Adipose tissue (tissue), 3 donors: ENCODE measurements around the gene CALM1. TPM values are rescaled to one million over a fixed set of nuclear protein-coding genes. Genes with fewer than 3 reads are reported as not detected.

Source experiments
- H3K27ac ChIP-seq: one replicate; pipeline ENCODE4 v1.5.1; 2013; ENCODE audit warnings: low read depth, low read length
- WGBS, 3 donors: extraction: QIAGEN DNeasy Blood & Tissue Kit; methylation state at CpG; one replicate each; pipeline ENCODE4 v1.1.7; 2013; 5-methylcytosine and 5-hydroxymethylcytosine counted together
- polyA plus RNA-seq, 3 donors: library from polyadenylated mRNA; stranded (reverse); fragments of 200-250 nt; gene quantifications; one replicate each; pipeline ENCODE4 v1.2.3, GENCODE V29; 2013
- donor health status: healthy with polysubstance abuse.
- donor health status: Bipolar disorder and iron deficiency.
- donor health status: healthy.

CALM1 gene
- polyA plus RNA-seq, 3 donors: 170 to 442 (median 252) TPM

GRCh38 chr14:90402016-90402415 lies 5.2 kb downstream of the CALM1 start:
- 49 to 66% (median 63%) methylated on average over 7 of the region's 7 CpGs for WGBS, 3 donors
- no peak overlapping the region for H3K27ac ChIP-seq

- WGBS, 3 donors: 88 to 92% (median 89%) methylated on average over 2 of the region's 2 CpGs
- H3K27ac ChIP-seq: no peak overlapping the region
Measured at GRCh38 chr14:90403065-90403464, 6.2 kb downstream of the CALM1 start.

GRCh38 chr14:90405101-90405500 lies 8.3 kb downstream of the CALM1 start:
- WGBS, 3 donors: 82 to 91% (median 89%) methylated on average over 9 of the region's 9 CpGs
- H3K27ac ChIP-seq: no peak overlapping the region

GRCh38 chr14:90405755-90406154 lies 8.9 kb downstream of the CALM1 start:
- whole genome bisulfite sequencing, 3 donors: 85 to 91% (median 89%) methylated on average over 4 of the region's 4 CpGs
- no peak overlapping the region for H3K27ac ChIP-seq

- no peak overlapping the region for H3K27ac ChIP-seq
- WGBS, 3 donors: 76 to 91% (median 81%) methylated on average over 3 of the region's 3 CpGs
Measured at GRCh38 chr14:90406384-90406798, 9.6 kb downstream of the CALM1 start.

GRCh38 chr14:90407230-90407629 lies 10.4 kb downstream of the CALM1 start:
- H3K27ac ChIP-seq: no peak overlapping the region
- 95% methylated on average over 3 of the region's 3 CpGs for WGBS, 3 donors

GRCh38 chr14:90408713-90409112 lies 11.9 kb downstream of the CALM1 start:
- H3K27ac ChIP-seq: no peak overlapping the region
- 58 to 75% (median 59%) methylated on average over 6 of the region's 6 CpGs for WGBS, 3 donors

GRCh38 chr14:90409209-90409730 lies 12.4 kb downstream of the CALM1 start:
- 21 to 37% (median 32%) methylated on average over 5 of the region's 5 CpGs for WGBS, 3 donors
- no peak overlapping the region for H3K27ac ChIP-seq

GRCh38 chr14:90412058-90412457 lies 15.2 kb downstream of the CALM1 start:
- no peak overlapping the region for H3K27ac ChIP-seq
- WGBS, 3 donors: 92 to 93% (median 92%) methylated on average over 2 of the region's 2 CpGs

GRCh38 chr14:90416720-90417119 lies 19.9 kb downstream of the CALM1 start:
- WGBS, 3 donors: 29 to 54% (median 36%) methylated on average over 7 of the region's 7 CpGs
- no peak overlapping the region for H3K27ac ChIP-seq

GRCh38 chr14:90418053-90418452 lies 21.2 kb downstream of the CALM1 start:
- WGBS, 3 donors: 96 to 100% (median 98%) methylated on average over 2 of the region's 2 CpGs
- H3K27ac ChIP-seq: no peak overlapping the region

- WGBS, 3 donors: 38 to 43% (median 39%) methylated on average over 12 of the region's 12 CpGs
- H3K27ac ChIP-seq: no peak overlapping the region
Measured at GRCh38 chr14:90419200-90419599, 22.4 kb downstream of the CALM1 start.

- 89 to 94% (median 94%) methylated on average over 7 of the region's 7 CpGs for WGBS, 3 donors
Measured at GRCh38 chr14:90421001-90421631, 24.3 kb downstream of the CALM1 start.

GRCh38 chr14:90421632-90422020 lies 24.8 kb downstream of the CALM1 start:
- H3K27ac ChIP-seq: no peak overlapping the region
- 57 to 91% (median 91%) methylated on average over 3 of the region's 3 CpGs for WGBS, 3 donors

More at GRCh38 chr14:90421001-90421631, 24.3 kb downstream of the CALM1 start:
- H3K27ac ChIP-seq: no peak overlapping the region

- WGBS, 3 donors: 95 to 96% (median 96%) methylated on average over 13 of the region's 13 CpGs
- no peak overlapping the region for H3K27ac ChIP-seq
Measured at GRCh38 chr14:90423166-90423565, 26.3 kb downstream of the CALM1 start.

GRCh38 chr14:90424075-90424474 lies 27.2 kb downstream of the CALM1 start:
- 86 to 93% (median 91%) methylated on average over 6 of the region's 6 CpGs for WGBS, 3 donors
- no peak overlapping the region for H3K27ac ChIP-seq

GRCh38 chr14:90424686-90425372 lies 28.0 kb downstream of the CALM1 start:
- 79 to 86% (median 85%) methylated on average over 17 of the region's 17 CpGs for WGBS, 3 donors
- H3K27ac ChIP-seq: no peak overlapping the region

GRCh38 chr14:90425373-90425879 lies 28.6 kb downstream of the CALM1 start:
- no peak overlapping the region for H3K27ac ChIP-seq
- WGBS, 3 donors: 91 to 94% (median 93%) methylated on average over 9 of the region's 9 CpGs

GRCh38 chr14:90426031-90426540 lies 29.3 kb downstream of the CALM1 start:
- H3K27ac ChIP-seq: no peak overlapping the region
- WGBS, 3 donors: 81 to 89% (median 84%) methylated on average over 10 of the region's 10 CpGs
